ENCODE results near the gene KCP. TPM values are rescaled to one million over a fixed set of nuclear protein-coding genes. Genes with fewer than 3 reads are reported as not detected.
A peak's percentile ranks its signal among the peaks of the same experiment; 100 is the strongest.

Gene KCP
- polyA plus RNA-seq, 6 donors from 2014 or later, result 0.29 to 0.78 (median 0.37) TPM; not detected in 2

DNA sequence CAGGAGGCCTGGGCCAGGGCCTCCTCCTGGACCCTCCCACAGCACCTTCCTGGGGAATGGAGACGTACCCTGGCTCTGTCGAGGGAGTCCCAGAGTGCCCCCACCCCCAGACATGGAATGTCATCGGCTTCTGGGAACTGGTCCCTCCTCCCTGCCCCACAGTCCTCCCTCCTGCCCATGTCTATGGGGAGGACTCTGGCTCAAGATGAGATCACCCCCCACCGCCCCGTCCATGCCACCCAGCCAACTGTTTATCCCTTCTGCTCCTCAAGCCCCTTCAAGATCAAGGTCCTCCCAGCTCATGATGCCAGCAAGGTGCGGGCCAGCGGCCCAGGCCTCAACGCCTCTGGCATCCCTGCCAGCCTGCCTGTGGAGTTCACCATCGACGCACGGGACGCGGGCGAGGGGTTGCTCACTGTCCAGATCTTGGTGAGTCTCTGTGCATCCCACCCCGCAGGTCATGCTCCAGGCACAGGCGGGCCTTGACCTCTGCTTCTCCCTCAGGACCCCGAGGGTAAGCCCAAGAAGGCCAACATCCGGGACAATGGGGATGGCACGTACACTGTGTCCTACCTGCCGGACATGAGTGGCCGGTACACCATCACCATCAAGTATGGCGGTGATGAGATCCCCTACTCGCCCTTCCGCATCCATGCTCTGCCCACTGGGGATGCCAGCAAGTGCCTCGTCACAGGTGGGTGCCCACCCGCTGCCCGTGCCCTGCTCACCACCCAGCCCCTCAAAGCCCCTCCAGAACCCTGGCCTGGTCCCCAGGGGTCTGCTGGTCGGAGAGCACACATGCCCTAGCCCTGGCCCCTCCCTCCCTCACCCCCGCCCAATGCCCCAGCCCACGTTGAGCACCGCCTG lies 62.0 kb downstream of the KCP start:
- Mint-ChIP-seq H3K27me3 (peaks cover 0 to 5% (median under 1%) of the 10 kb centered on the region in 3 donors), H3K4me1 (no peaks in the 10 kb centered on the region), H3K27ac (no peak overlapping the region), H3K4me3 (no peak overlapping the region), H3K36me3 (no peaks in the 10 kb centered on the region), H3K9me3 (no peaks in the 10 kb centered on the region)
- no peak for ATAC-seq (ENCODE audit: low read depth in 2 of 2)
- DNase-seq, result no peak

DNA sequence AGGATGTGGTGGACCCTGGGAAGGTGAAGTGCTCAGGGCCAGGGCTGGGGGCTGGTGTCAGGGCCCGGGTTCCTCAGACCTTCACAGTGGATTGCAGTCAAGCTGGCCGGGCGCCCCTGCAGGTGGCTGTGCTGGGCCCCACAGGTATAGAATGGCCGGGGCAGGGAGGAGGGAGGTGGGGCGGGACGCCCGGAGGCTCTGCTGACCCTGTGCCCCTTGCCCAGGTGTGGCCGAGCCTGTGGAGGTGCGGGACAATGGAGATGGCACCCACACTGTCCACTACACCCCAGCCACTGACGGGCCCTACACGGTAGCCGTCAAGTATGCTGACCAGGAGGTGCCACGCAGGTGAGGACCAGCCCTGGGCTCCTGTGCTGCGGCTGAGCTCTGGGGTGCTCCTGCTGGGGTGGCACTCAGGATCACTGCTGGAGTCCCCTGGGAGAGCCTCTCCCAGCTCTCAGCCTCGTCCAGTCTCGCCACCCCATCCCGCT lies 62.7 kb downstream of the KCP start:
- ATAC-seq (ENCODE audit: low read depth in 2 of 2) (no peak), DNase-seq (no peak)
- no peaks in the 10 kb centered on the region for H3K4me1 Mint-ChIP-seq
- H3K4me3 Mint-ChIP-seq, result no peak overlapping the region
- no peaks in the 10 kb centered on the region for H3K36me3 Mint-ChIP-seq
- H3K27me3 Mint-ChIP-seq, result peaks cover 0 to 5% (median 0%) of the 10 kb centered on the region in 3 donors
- peak overlapping the region in 1 of 6 donors; percentile 47 for H3K27ac Mint-ChIP-seq
- no peaks in the 10 kb centered on the region for H3K9me3 Mint-ChIP-seq

DNA sequence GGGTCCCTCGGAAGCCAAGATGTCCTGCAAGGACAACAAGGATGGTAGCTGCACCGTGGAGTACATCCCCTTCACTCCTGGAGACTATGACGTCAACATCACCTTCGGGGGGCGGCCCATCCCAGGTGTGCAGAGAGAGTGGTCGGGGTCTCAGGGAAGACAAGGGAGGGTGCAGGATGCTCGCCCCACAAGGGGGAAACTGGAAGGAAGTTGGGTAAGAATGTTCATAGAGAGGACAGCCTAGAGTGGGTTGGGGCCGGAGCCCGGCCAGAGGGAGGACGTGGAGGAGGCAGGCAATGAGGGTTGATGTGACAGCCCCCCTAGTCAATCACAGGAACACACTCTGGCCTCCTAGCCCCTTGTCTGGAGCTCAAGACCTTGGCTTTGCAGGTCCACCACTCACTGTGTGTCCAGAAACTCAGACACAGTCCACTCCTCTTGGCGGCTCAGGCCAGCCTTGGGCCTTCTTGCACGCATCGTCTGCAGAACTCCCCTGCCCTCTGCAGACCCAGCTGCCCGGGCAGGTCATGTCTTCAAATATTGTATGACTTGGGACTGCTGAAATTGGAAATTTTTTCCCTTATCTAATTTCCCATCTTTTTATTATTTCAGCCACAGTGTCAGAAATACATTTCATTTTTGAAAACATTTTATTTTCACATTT lies 63.6 kb downstream of the KCP start:
- ATAC-seq (ENCODE audit: low read depth in 2 of 2) (no peak), DNase-seq (no peak)
- H3K4me3 Mint-ChIP-seq, result no peak overlapping the region
- peak overlapping the region in 1 of 6 donors; percentile 10 for H3K27ac Mint-ChIP-seq
- H3K36me3 Mint-ChIP-seq, result no peaks in the 10 kb centered on the region
- peaks cover 0 to 5% (median 0%) of the 10 kb centered on the region in 3 donors for H3K27me3 Mint-ChIP-seq
- H3K4me1 Mint-ChIP-seq, result peaks cover 0 to 4% (median 0%) of the 10 kb centered on the region in 3 donors
- H3K9me3 Mint-ChIP-seq, result no peaks in the 10 kb centered on the region

DNA sequence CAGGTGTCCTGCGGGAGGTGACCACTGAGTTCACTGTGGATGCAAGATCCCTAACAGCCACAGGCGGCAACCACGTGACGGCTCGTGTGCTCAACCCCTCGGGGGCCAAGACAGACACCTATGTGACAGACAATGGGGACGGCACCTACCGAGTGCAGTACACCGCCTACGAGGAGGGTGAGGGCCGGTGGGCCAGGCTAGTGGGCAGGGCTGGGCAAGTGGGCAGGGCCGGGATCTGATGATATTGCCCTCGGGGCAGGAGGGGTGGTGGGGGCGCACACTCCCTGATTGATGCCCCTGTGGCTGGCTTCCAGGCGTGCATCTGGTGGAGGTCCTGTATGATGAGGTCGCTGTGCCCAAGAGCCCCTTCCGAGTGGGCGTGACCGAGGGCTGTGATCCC lies 64.5 kb downstream of the KCP start:
- H3K4me3 Mint-ChIP-seq, result no peak overlapping the region
- DNase-seq, result no peak
- no peaks in the 10 kb centered on the region for H3K9me3 Mint-ChIP-seq
- H3K4me1 Mint-ChIP-seq, result peaks cover 0 to 6% (median 0%) of the 10 kb centered on the region in 3 donors
- no peak for ATAC-seq (ENCODE audit: low read depth in 2 of 2)
- H3K27me3 Mint-ChIP-seq, result peaks cover 0 to 5% (median 0%) of the 10 kb centered on the region in 3 donors
- H3K36me3 Mint-ChIP-seq, result no peaks in the 10 kb centered on the region
- no peak overlapping the region for H3K27ac Mint-ChIP-seq

DNA sequence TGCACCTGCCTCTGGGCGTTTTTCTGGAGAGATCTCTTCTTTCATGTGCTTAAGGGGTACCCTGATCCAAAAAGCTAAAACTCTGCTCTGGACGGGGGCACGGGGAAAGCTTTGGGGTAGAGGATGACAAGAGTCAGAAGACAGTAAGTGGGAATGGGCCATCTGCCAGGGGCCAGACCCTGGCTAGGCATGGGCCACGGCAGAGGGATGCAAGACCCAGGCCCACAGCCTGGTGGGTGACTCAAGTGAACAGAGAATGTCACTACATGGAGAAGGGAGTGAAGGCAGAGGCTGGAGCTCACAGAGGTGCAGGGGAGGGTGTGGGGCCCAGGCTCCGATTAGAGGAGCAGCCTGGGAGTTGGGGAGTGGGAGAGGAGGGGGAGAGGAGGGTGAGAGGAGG lies 65.0 kb downstream of the KCP start:
- H3K27ac Mint-ChIP-seq, result no peak overlapping the region
- no peak for DNase-seq
- H3K9me3 Mint-ChIP-seq, result no peaks in the 10 kb centered on the region
- ATAC-seq (ENCODE audit: low read depth in 2 of 2), result no peak
- H3K36me3 Mint-ChIP-seq, result no peaks in the 10 kb centered on the region
- peaks cover 0 to 6% (median 0%) of the 10 kb centered on the region in 3 donors for H3K4me1 Mint-ChIP-seq
- no peak overlapping the region for H3K4me3 Mint-ChIP-seq
- peaks cover 0 to 5% (median 0%) of the 10 kb centered on the region in 3 donors for H3K27me3 Mint-ChIP-seq

DNA sequence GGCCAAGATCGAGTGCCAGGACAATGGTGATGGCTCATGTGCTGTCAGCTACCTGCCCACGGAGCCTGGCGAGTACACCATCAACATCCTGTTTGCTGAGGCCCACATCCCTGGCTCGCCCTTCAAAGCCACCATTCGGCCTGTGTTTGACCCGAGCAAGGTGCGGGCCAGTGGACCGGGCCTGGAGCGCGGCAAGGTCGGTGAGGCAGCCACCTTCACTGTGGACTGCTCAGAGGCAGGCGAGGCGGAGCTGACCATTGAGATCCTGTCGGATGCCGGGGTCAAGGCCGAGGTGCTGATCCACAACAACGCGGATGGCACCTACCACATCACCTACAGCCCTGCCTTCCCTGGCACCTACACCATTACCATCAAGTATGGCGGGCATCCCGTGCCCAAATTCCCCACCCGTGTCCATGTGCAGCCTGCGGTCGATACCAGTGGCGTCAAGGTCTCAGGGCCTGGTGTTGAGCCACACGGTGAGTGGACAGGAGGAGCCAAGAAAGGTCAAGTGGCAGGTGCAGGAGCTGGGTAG lies 65.7 kb downstream of the KCP start:
- H3K4me1 Mint-ChIP-seq, result peaks cover 0 to 6% (median 0%) of the 10 kb centered on the region in 3 donors
- H3K4me3 Mint-ChIP-seq, result no peak overlapping the region
- H3K27me3 Mint-ChIP-seq, result peaks cover 0 to under 1% (median 0%) of the 10 kb centered on the region in 3 donors
- H3K27ac Mint-ChIP-seq, result no peak overlapping the region
- ATAC-seq (ENCODE audit: low read depth in 2 of 2) (no peak), DNase-seq (no peak)
- no peaks in the 10 kb centered on the region for H3K9me3 Mint-ChIP-seq
- no peaks in the 10 kb centered on the region for H3K36me3 Mint-ChIP-seq

DNA sequence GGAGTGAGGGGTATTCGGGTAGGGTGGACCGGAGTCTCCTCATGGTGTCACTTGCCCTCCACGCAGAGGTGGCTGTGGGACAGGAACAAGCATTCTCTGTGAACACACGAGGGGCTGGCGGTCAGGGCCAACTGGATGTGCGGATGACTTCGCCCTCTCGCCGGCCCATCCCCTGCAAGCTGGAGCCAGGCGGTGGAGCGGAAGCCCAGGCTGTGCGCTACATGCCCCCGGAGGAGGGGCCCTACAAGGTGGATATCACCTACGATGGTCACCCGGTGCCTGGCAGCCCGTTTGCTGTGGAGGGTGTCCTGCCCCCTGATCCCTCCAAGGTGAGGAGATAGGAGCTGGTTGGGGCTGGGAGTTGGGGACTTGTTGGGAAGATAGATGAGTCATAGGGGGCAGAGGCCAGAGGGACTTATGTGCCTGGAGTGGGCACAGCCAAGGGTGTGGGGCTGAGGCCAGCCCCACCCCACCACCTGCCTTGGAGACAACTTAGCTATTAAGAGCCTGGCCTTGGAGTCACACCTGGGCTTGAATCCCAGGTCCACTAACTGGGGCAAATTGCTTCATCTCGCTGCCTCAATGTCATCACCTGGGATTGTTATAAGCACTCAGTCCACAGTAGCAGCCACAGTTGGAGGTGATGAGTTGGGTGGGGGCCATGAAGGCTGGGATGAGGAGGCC lies 66.4 kb downstream of the KCP start:
- H3K36me3 Mint-ChIP-seq, result no peaks in the 10 kb centered on the region
- H3K27me3 Mint-ChIP-seq, result no peaks in the 10 kb centered on the region
- H3K27ac Mint-ChIP-seq, result no peak overlapping the region
- no peaks in the 10 kb centered on the region for H3K9me3 Mint-ChIP-seq
- peaks cover 0 to 6% (median 0%) of the 10 kb centered on the region in 3 donors for H3K4me1 Mint-ChIP-seq
- H3K4me3 Mint-ChIP-seq, result no peak overlapping the region
- DNase-seq (no peak), ATAC-seq (ENCODE audit: low read depth in 2 of 2) (no peak)

DNA sequence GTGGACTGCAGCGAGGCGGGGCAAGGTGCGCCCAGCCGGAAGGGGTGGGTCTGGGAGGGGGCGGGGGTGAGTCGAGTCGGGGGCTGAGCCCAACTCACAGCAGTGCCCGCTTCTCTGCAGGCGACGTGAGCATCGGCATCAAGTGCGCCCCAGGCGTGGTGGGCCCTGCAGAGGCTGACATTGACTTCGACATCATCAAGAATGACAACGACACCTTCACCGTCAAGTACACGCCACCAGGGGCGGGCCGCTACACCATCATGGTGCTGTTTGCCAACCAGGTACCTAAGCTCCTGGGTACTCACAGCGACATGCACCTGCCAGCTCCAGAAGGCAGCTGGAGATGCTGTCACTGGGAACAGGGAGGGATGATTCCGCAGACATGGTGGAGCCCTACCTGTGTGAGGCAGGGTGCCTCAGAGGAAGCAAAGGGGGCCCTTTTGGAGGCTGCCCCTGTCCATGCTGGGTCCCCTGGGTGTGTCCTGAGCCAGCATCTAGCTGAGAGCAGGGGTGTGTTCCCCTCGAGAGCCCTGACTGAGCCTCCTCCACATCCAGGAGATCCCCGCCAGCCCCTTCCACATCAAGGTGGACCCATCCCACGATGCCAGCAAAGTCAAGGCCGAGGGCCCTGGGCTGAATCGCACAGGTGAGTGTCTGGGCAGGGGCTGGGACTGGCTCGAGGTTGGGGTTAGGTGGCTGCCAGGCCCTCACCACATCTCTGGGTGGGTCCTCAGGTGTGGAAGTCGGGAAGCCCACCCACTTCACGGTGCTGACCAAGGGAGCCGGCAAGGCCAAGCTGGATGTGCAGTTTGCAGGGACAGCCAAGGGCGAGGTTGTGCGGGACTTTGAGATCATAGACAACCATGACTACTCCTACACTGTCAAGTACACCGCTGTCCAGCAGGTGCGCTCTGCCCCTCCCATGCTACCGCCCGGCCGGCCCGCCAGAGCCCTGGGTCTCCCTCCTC lies 67.6 kb downstream of the KCP start:
- no peak for DNase-seq
- H3K27me3 Mint-ChIP-seq, result no peaks in the 10 kb centered on the region
- H3K9me3 Mint-ChIP-seq, result no peaks in the 10 kb centered on the region
- no peak overlapping the region for H3K4me3 Mint-ChIP-seq
- H3K36me3 Mint-ChIP-seq, result no peaks in the 10 kb centered on the region
- no peak for ATAC-seq (ENCODE audit: low read depth in 2 of 2)
- H3K27ac Mint-ChIP-seq, result no peak overlapping the region
- H3K4me1 Mint-ChIP-seq, result peaks cover 0 to 6% (median 0%) of the 10 kb centered on the region in 3 donors

DNA sequence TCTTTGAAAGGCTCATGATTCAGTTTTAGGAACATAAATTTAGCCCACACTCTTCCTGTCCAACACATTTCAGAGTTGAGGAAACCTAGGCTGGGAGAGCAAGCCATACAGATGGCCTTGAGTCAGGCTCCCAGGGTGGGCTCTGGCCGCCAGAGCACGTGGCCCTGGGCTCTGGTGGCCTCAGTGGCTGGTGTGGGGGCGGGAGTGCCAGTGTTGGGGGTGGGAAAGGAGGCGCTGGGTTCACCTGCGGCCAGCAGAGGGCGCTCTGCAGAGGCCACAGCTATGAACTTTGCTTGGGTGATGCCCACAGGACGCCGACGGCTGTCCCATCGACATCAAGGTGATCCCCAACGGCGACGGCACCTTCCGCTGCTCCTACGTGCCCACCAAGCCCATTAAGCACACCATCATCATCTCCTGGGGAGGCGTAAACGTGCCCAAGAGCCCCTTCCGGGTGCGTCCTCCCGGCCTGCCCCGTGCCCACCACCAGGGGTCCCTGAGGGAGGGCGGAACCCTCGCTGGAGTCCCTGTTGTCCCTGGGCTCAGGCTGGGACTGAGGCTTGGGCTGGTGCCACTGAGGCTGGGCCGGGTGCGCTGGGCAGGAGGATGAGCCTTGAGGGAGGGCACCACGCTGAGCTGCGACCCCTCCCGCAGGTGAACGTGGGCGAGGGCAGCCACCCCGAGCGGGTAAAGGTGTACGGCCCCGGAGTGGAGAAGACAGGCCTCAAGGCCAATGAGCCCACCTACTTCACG lies 68.4 kb downstream of the KCP start:
- Mint-ChIP-seq H3K27ac (no peak overlapping the region), H3K9me3 (no peaks in the 10 kb centered on the region), H3K4me1 (peaks cover 0 to 6% (median 0%) of the 10 kb centered on the region in 3 donors), H3K36me3 (no peaks in the 10 kb centered on the region), H3K27me3 (no peaks in the 10 kb centered on the region), H3K4me3 (peak overlapping the region in 3 of 8 donors; percentile 24 to 52 (median 38))
- DNase-seq, result peak; percentile 36
- ATAC-seq (ENCODE audit: low read depth in 2 of 2), result peak; percentile 60 to 76

DNA sequence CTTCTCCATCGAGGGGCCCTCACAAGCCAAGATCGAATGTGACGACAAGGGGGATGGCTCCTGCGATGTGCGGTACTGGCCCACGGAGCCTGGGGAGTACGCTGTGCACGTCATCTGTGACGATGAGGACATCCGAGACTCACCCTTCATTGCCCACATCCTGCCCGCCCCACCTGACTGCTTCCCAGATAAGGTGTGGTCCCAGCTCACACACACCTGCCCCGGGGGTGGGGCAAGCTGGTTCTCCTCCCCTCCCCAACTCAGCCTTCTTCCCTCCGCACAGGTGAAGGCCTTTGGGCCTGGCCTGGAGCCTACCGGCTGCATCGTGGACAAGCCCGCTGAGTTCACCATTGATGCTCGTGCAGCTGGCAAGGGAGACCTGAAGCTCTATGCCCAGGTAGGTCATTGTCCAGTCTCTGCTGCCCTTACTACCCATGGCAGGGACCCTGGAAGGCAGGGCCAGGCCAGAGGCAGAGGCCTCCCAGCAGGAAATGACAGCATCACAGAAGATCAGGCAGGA lies 69.3 kb downstream of the KCP start:
- no peak for DNase-seq
- peaks cover 0 to 6% (median 0%) of the 10 kb centered on the region in 3 donors for H3K27me3 Mint-ChIP-seq
- peak overlapping the region in 2 of 6 donors; percentile 15 to 39 for H3K27ac Mint-ChIP-seq
- H3K36me3 Mint-ChIP-seq, result no peaks in the 10 kb centered on the region
- H3K4me3 Mint-ChIP-seq, result no peak overlapping the region
- H3K9me3 Mint-ChIP-seq, result no peaks in the 10 kb centered on the region
- H3K4me1 Mint-ChIP-seq, result peaks cover 0 to 6% (median 0%) of the 10 kb centered on the region in 3 donors
- ATAC-seq (ENCODE audit: low read depth in 2 of 2), result peak; percentile 24 to 72

DNA sequence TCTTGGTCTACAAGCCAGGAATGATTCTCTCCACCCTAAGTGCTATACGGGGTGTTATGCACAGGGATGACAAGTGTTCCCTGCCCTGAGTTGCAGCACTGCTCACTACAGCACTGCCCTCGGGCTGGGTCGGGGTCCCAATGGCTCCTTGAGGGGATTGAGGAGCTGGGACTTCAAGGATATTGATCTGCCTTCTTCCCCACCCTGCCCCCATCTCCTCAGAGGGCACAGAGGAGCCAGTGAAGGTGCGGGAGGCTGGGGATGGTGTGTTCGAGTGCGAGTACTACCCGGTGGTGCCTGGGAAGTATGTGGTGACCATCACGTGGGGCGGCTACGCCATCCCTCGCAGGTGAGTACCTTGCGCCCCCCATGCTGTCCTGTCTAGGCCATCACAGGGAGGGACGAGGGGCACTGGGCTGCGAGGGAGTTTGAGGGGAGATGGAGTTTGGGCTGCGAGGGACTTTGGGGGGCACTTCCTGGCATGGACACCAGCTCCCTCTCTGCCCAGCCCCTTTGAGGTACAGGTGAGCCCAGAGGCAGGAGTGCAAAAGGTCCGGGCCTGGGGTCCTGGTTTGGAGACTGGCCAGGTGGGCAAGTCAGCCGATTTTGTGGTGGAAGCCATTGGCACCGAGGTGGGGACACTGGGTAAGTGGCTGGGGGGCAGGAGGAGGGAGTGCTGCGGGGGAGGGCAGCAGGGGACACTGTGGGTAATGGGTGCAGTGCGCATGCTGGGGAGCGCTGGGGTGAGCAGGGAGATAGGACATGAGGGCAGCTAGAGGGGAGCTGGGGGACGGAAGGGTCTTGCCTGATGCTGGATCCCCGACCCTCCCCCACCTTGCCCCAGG lies 70.0 kb downstream of the KCP start:
- DNase-seq (no peak), ATAC-seq (ENCODE audit: low read depth in 2 of 2) (no peak)
- H3K36me3 Mint-ChIP-seq, result no peaks in the 10 kb centered on the region
- peaks cover 0 to 6% (median 0%) of the 10 kb centered on the region in 3 donors for H3K4me1 Mint-ChIP-seq
- H3K4me3 Mint-ChIP-seq, result no peak overlapping the region
- H3K27ac Mint-ChIP-seq, result peak overlapping the region in 1 of 6 donors; percentile 39
- no peaks in the 10 kb centered on the region for H3K9me3 Mint-ChIP-seq
- H3K27me3 Mint-ChIP-seq, result peaks cover 0 to 6% (median 0%) of the 10 kb centered on the region in 3 donors

Measured in naive B cell (primary cell).